HEK293T (cell line): Measurements from ENCODE around the gene EPX.

Experiments used
- CTCF ChIA-PET: fragments of 350-600 bp; formaldehyde crosslinking; extraction: SDS; loops from one replicate; lab custom pipeline; 2021; ENCODE audit warnings: antibody characterized with exemption, inconsistent platforms; lab: Yijun Ruan, JAX
- POLR2A ChIA-PET: fragments of 350-600 bp; formaldehyde crosslinking; extraction: SDS; loops from one replicate; lab custom pipeline; 2020; ENCODE audit warnings: antibody characterized with exemption, inconsistent platforms; lab: Yijun Ruan, JAX
- DNase-seq: peaks from one replicate; pipeline ENCODE4 v3.0.0; 2012; ENCODE audit warnings: mixed read lengths; ENCODE audit errors: extremely low spot score
- ARNT ChIP-seq: fragments of 450-650 bp; IDR thresholded peaks from 2 replicates; pipeline ENCODE4 v1.6.1; 2017; ENCODE audit warnings: mild to moderate bottlenecking
- CTBP1 ChIP-seq: fragments of 450-650 bp; IDR thresholded peaks from 2 replicates; pipeline ENCODE4 v1.6.1; 2016; ENCODE audit warnings: borderline replicate concordance
- ELF4 ChIP-seq: fragments of 450-650 bp; IDR thresholded peaks from 2 replicates; pipeline ENCODE4 v1.6.1; 2017; ENCODE audit warnings: antibody characterized with exemption
- FOXA1 ChIP-seq: fragments of 450-650 bp; IDR thresholded peaks from 2 replicates; pipeline ENCODE4 v1.6.1; 2016; ENCODE audit warnings: mild to moderate bottlenecking
- FOXK2 ChIP-seq: fragments of 450-650 bp; IDR thresholded peaks from 2 replicates; pipeline ENCODE4 v1.6.1; 2016; ENCODE audit warnings: mild to moderate bottlenecking
- FOXM1 ChIP-seq: fragments of 450-650 bp; IDR thresholded peaks from 2 replicates; pipeline ENCODE4 v1.6.1; 2017; ENCODE audit warnings: mild to moderate bottlenecking, borderline replicate concordance
- HDGF ChIP-seq: fragments of 450-650 bp; IDR thresholded peaks from 2 replicates; pipeline ENCODE4 v1.6.1; 2017; ENCODE audit warnings: antibody characterized with exemption, borderline replicate concordance
- L3MBTL2 ChIP-seq: fragments of 450-650 bp; conservative IDR thresholded peaks from 2 replicates; pipeline ENCODE4 v1.6.1; 2016; ENCODE audit warnings: mild to moderate bottlenecking
- LEF1 ChIP-seq: fragments of 450-650 bp; IDR thresholded peaks from 2 replicates; pipeline ENCODE4 v1.6.1; 2017; ENCODE audit warnings: mild to moderate bottlenecking, borderline replicate concordance
- NFRKB ChIP-seq: fragments of 450-650 bp; IDR thresholded peaks from 2 replicates; pipeline ENCODE4 v1.6.1; 2016; ENCODE audit warnings: mild to moderate bottlenecking, moderate library complexity
- PKNOX1 ChIP-seq: fragments of 450-650 bp; IDR thresholded peaks from 2 replicates; pipeline ENCODE4 v1.6.1; 2016
- SP1 ChIP-seq: fragments of 450-650 bp; IDR thresholded peaks from 2 replicates; pipeline ENCODE4 v1.6.1; 2017
- SUZ12 ChIP-seq: fragments of 450-650 bp; IDR thresholded peaks from 2 replicates; pipeline ENCODE4 v1.6.1; 2016; ENCODE audit warnings: mild to moderate bottlenecking
- TARDBP ChIP-seq: fragments of 450-650 bp; IDR thresholded peaks from 2 replicates; pipeline ENCODE4 v1.6.1; 2016
- ZNF384 ChIP-seq: fragments of 450-650 bp; IDR thresholded peaks from 2 replicates; pipeline ENCODE4 v1.6.1; 2016

Gene EPX

DNA sequence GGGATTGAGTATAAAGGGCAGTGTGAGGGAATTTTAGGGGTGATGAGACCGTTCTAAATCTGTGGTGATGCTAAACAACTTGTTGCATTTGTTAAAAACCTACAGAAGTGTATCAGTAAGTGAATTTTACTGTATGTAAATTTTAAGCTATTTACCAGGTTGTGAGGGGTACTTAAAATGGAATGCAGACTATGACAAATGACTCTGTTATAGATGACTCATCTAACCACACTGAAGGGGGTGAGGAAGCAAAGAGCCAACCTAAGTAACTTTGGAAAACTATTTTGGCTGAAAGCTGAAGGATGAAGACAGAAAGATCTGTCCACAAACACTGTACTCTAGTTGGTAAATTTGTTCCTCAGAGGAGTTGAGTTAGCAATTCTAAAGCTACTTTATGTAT is 31.8 kb downstream of the EPX start:
- ChIA-PET POLR2A (no interaction called here), CTCF (no interaction called here)
- TF ChIP-seq FOXA1: no peak
- TF ChIP-seq HDGF: no peak
- peak; percentile 44 for TF ChIP-seq PKNOX1
- no peak for TF ChIP-seq CTBP1
- no peak for TF ChIP-seq ELF4
- DNase-seq: no peak

- TF ChIP-seq ZNF384 (no peak), L3MBTL2 (no peak), LEF1 (no peak)
- ChIA-PET POLR2A (interaction anchor here (2.0 kb wide), 1 partner anchor 9 kb away, joined by 10 read pairs; the partner anchor contains the start of gene MKS1), CTCF (no interaction called here)
- no peak for DNase-seq
These were observed 35.2 kb downstream of the EPX start for GRCh38 chr17:58227733-58228132.

DNA sequence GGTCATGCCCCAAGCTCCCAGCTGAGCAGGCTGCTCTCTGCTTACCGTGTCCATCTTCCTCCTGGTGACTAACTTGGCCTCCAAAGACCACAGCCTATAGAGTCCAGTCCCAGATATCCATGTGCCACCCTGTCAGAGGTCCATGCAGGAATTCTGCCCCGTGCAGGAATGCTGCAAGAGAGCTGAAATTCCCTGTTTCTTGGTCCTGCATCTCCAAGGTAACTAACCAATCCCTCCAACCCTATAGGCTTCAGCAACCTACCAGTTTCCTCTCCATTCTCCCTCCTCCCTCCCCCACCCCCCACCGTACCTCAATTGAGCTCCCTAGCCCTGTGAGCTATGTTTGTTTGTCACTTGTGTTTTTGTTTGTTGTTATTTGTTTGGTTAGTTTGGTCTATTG is 36.2 kb downstream of the EPX start:
- TF ChIP-seq FOXM1 (no peak), PKNOX1 (no peak), SP1 (no peak), ARNT (no peak), HDGF (no peak), FOXK2 (no peak), FOXA1 (no peak), LEF1 (no peak), TARDBP (no peak), ZNF384 (no peak), L3MBTL2 (no peak)
- DNase-seq: no peak
- POLR2A ChIA-PET: no interaction called here
- CTCF ChIA-PET: no interaction called here

DNA sequence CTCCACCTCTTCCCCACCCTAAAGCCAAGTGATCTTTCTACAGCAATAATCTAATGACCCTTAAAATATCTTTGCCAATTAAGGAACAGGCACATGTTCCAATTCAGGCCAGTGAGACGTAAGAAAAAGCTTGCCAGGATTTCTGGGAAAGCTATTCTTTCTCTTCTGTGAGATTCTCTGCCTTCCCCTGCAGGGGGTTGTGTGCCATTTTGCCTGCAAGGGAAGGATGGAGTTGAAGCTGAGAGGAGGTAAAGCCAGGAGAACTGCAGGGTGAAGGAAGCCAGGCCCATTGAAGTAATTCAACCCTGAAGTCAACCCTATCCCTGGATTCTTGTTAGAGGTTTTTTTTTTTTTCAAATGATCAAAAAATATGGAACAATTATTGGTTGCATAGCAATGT is 36.9 kb downstream of the EPX start:
- ChIA-PET POLR2A (interaction anchor here (2.3 kb wide), 1 partner anchor 10 kb away, joined by 11 read pairs; the partner anchor contains the start of gene MKS1), CTCF (interaction anchor here (0.6 kb wide), 1 partner anchor 9 kb away, joined by 3 read pairs; the partner anchor contains the start of gene LPO)
- no peak for DNase-seq
- TF ChIP-seq LEF1 (no peak), FOXM1 (no peak), FOXK2 (no peak), HDGF (no peak), SP1 (no peak), SUZ12 (no peak), PKNOX1 (no peak)

DNA sequence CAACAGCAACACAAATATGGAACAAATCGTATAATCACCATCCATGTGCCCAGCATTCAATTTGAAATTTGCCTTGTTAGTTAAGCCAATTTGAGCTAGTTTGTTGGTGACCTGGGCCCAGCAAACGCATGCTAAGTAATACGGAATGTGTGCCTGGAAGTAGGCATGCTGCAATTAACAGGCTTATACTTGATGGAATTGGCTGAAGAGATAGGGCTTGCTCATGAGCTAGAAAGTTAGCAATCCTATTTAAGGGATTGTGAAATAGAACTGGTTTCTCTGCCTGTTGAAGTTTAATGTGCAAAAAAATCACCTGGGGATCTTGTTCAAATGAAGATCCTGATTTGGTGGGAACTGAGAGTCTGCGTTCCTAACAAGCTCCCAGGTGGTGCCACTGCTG is 37.4 kb downstream of the EPX start:
- CTCF ChIA-PET: interaction anchor here (1.7 kb wide), 1 partner anchor 21 kb away, joined by 4 read pairs; no protein-coding TSS in a partner anchor
- POLR2A ChIA-PET: interaction anchor here (2.3 kb wide), 1 partner anchor 10 kb away, joined by 11 read pairs; the partner anchor contains the start of gene MKS1
- TF ChIP-seq NFRKB (no peak), ARNT (no peak), LEF1 (no peak), FOXM1 (no peak)
- DNase-seq: no peak

- POLR2A ChIA-PET: interaction anchor here (0.8 to 2.3 kb wide), 2 partner anchors 12 to 15 kb away, joined by 3 to 11 read pairs; partner anchors contain the start of gene MKS1
These were observed 39.1 kb downstream of the EPX start for GRCh38 chr17:58231641-58232040.

GRCh38 chr17:58232707-58233156 is 40.2 kb downstream of the EPX start:
- DNase-seq: no peak
- no peak for TF ChIP-seq HDGF
- TF ChIP-seq L3MBTL2: 0 out of 2 replicates have a peak, but pooled peaks have one; percentile 11
- ChIA-PET POLR2A (interaction anchor here (0.8 to 1.1 kb wide), 2 partner anchors 13 to 14 kb away, joined by 3 to 4 read pairs; partner anchors contain the start of gene MKS1), CTCF (interaction anchor here (0.8 to 1.4 kb wide), 2 partner anchors 17 to 33 kb away, joined by 3 to 5 read pairs; no protein-coding TSS in a partner anchor)

More at GRCh38 chr17:58231641-58232040, 39.1 kb downstream of the EPX start:
- no peak for DNase-seq
- CTCF ChIA-PET: interaction anchor here (1.7 kb wide), 1 partner anchor 19 kb away, joined by 4 read pairs; no protein-coding TSS in a partner anchor
- no peak for TF ChIP-seq SP1
- TF ChIP-seq LEF1: no peak
- TF ChIP-seq FOXK2: no peak
